A549 treated with Mapracorat at 1 μM for 4 hours (cell line): ENCODE measurements around the gene FBXO40. TPM values are rescaled to one million over a fixed set of nuclear protein-coding genes. Genes with fewer than 3 reads are reported as not detected.

Experiments used
- total RNA-seq: library from RNA; stranded (reverse); fragments of 200-300 nt; extraction: Qiagen RNA extraction; gene quantifications from 5 replicates; pipeline ENCODE4 v1.2.3, GENCODE V29; 2022

The FBXO40 gene, protein sequence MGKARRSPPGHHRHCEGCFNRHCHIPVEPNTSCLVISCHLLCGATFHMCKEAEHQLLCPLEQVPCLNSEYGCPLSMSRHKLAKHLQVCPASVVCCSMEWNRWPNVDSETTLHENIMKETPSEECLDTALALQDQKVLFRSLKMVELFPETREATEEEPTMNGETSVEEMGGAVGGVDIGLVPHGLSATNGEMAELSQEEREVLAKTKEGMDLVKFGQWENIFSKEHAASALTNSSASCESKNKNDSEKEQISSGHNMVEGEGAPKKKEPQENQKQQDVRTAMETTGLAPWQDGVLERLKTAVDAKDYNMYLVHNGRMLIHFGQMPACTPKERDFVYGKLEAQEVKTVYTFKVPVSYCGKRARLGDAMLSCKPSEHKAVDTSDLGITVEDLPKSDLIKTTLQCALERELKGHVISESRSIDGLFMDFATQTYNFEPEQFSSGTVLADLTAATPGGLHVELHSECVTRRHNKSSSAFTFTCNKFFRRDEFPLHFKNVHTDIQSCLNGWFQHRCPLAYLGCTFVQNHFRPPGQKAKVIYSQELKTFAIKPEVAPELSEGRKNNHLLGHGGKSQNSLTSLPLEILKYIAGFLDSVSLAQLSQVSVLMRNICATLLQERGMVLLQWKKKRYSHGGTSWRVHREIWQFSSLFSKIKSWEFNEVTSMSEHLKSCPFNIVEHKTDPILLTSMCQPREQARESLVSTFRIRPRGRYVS
- total RNA-seq: not detected in 5 replicates

DNA sequence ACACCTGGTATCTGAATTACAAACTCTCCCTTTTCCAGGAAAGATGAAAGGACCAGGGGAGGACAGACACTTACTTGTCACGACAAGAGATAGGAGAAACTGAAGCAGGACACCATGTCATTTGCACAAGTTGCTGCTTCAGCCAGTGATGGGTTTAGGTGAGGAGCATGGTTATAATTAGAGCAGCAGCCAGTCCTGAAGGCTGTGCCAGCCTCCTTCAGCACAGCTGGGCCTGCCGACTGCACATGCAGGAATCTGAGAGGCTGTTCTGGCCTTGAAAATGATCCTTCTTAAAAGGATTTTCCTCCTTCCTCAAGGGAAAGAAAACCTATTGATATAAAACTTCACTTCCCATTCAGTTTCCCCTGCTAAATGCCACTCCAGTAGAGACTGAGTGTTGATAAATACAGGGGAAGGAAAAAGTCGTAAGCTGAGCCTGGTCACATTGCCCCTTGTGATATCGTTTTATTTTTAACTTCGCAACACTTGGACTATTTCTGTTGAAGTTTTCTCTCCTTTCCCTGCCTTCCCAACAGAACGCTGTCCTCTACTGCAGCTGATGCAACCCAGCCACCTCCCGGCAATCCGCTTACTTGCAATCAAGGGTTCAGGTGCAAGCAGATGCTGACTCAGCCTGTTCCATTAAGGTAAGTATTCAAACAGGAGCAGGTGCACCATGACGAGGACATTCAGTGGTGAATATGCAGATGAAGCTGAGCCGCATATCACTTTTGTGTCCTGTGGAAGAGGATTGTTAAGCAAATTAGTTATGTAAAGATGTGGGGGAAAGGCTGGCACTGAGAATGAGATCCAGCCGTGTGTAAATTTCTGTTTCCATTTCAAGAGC, at the start of gene FBXO40:
Gene FBXO40, plus strand, starts transcription at position 524 of the 847 bp plus-strand sequence. CDS start 27,197 bp downstream, outside the sequence.

DNA sequence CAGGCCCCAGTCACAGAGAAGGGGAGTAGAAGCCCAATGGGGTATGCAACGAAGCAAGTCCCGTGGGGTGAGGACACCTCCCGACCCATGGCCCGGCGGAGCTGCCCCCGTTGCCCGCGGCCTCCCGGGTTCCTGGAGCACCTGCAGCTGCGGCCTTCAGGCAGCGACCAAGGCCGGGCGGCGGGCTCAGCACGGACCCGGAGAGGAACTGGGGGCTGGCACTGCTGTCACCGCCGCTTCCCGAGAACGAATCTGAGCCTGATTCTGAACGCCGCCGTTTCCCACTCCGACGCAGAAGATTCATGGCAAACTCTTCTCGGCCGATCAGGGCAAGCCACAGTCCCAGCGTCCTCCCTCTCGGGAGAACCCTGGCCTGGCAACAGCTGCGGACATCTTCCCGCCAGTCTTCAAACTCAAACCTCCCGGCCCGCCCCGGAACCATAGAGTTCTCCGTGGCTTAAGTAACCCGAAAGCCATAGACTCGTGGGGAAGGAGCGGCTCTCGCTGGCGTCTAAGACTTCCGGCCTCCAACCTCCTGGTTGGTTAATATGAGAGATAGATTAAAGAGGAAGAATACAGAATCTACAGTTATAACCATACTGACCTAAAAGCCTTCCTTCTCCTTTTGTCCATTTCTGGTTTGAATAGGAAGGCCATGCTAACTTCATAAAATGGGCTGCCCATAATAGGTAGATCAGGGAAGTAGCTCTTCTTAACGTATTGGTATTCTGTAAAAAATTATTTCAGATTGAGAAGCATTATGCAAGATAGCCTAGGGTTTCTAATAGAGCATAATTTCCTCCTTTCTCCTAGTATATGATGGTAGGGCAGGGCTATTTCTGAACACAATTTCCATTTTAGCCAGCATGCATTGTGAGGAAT, 47.4 kb upstream of the FBXO40 start, which contains the start of gene POLQ:
Gene POLQ, minus strand, starts transcription at position 415 of the 882 bp plus-strand sequence. Its CDS starts 111 bp downstream, at position 304.

DNA sequence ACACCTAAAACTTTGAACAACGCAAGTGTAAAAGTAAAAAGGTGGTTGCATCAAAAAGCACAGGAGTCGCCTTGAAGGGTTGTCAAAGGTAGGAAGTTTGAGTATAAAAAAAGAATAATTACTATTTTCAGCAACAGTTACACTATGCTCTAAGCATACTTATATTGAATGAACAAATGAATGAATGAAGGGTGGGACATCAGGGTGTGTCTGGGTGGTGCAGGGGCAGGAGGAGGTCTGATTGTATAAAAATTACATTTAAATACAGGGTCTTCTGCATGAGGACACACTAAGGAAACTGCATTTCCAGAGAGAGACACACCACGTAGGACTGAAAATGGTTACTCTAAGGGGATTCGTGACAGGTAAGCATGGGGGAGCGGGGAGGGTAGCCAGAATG, 25.5 kb upstream of the FBXO40 start, which contains the start of gene ARGFX:
Gene ARGFX, plus strand, starts transcription at position 301 of the 400 bp plus-strand sequence. CDS start 2,765 bp downstream, outside the sequence.

DNA sequence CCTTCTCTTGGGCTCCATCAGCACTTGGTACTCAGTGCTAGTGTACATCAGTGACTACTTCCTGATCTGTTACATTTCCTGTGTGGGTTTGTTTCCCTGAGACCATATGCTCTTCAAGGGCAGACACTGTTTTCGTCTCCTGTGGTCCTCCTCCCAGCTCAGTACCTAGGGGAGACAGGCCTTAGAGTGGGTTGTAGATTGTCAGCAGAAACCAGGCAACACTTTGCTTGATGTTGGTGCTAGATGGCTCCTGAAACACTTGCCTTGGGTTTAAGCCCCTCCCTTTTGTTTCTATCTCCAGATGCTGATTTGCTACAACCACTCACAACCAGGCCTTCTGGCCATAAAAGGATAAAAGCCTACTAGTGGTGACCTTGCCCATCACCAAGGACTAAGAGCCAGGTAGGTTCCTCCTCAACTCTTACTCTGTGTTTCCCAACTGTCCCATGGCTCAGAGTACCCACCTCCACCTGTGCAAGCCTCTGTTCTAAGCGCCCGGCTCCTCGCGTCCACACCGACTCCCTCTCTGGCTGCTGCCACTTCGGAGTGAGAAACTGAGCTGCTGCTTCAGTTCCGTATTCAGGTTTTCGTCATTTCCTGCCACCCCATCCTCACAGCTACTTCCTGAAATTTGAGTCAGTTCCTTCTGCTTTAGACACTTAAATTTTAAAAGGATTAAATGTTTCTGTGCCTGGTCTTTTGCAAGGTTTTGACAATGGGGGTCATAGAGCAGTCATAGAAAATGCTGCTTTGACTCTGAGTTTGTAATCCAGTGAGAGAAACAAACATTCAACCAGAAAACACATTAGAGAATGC, 67.4 kb downstream of the FBXO40 start, which contains the start of gene HCLS1:
Gene HCLS1, minus strand, starts transcription at position 548 of the 816 bp plus-strand sequence. CDS start 2,556 bp downstream, outside the sequence.

Other genes starting within 250 kb of the FBXO40 start
- 5.7 to 7.2 TPM (median 6.4 TPM) in 5 replicates for gene POLQ, start 47.4 kb upstream of the FBXO40 start, total RNA-seq
- gene ARGFX, start 25.4 kb upstream of the FBXO40 start, total RNA-seq: not detected in 5 replicates
- 0.06 to 0.24 TPM (median 0.10 TPM) in 4 of 5 replicates, not detected in the other for gene HCLS1, start 67.5 kb downstream of the FBXO40 start, total RNA-seq
- 14.3 to 18.6 TPM (median 15.8 TPM) in 5 replicates for gene GOLGB1, start 156.4 kb downstream of the FBXO40 start, total RNA-seq
- gene IQCB1, start 241.7 kb downstream of the FBXO40 start, total RNA-seq: 9.9 to 11.0 TPM (median 10.1 TPM) in 5 replicates
- gene EAF2, start 241.8 kb downstream of the FBXO40 start, total RNA-seq: 1.5 to 2.7 TPM (median 2.2 TPM) in 5 replicates